PC-9 (cell line): ENCODE data around the gene ZFP1.

ENCODE experiments used
- EZH2 ChIP-seq: fragments of 200-600 bp; sonication (generic); IDR thresholded peaks from 2 replicates; pipeline ENCODE4 v1.8.0; 2017; ENCODE audit warnings: antibody characterized with exemption, low read depth
- TF ChIP-seq, protein P1 (sequence below): fragments of 200-600 bp; sonication (generic); conservative IDR thresholded peaks from 2 replicates; pipeline ENCODE4 v1.6.1; 2017; ENCODE audit warnings: mixed run types, antibody characterized with exemption, mild to moderate bottlenecking, moderate library complexity

DNA sequence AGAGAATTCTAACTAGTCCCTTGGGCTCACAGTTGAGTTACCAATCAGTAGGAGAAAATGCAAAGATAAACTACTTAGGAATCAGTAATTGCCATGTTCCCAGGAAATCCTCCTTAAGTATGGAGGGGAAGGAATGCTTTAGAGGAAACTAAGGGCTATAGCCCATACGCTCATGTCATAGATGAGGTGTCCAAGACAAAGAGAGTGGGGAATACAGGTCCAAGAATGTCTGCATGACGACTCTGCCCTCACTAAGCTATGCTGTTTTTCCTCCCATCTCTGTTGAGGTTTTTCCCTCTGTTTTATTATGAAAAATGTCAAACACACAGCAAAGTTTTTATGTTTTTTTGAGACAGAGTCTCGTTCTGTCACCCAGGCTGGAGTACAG lies 47.7 kb upstream of the ZFP1 start:
- TF ChIP-seq, protein P1, sequence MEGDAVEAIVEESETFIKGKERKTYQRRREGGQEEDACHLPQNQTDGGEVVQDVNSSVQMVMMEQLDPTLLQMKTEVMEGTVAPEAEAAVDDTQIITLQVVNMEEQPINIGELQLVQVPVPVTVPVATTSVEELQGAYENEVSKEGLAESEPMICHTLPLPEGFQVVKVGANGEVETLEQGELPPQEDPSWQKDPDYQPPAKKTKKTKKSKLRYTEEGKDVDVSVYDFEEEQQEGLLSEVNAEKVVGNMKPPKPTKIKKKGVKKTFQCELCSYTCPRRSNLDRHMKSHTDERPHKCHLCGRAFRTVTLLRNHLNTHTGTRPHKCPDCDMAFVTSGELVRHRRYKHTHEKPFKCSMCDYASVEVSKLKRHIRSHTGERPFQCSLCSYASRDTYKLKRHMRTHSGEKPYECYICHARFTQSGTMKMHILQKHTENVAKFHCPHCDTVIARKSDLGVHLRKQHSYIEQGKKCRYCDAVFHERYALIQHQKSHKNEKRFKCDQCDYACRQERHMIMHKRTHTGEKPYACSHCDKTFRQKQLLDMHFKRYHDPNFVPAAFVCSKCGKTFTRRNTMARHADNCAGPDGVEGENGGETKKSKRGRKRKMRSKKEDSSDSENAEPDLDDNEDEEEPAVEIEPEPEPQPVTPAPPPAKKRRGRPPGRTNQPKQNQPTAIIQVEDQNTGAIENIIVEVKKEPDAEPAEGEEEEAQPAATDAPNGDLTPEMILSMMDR: no peak
- TF ChIP-seq EZH2: no peak
